Hepatocyte (in vitro differentiated cells): ENCODE data around the gene KCNIP3.
"Not testable (repeated sequence)": the region's sequence is repeated elsewhere in the genome, so short reads cannot be mapped to it uniquely, and the experiment has no call there.

Experiments
- CTCF ChIP-seq: fragments of 200-600 bp; sonication (generic); IDR thresholded peaks from 2 replicates; pipeline ENCODE4 v1.5.1; 2016; ENCODE audit warnings: antibody characterized with exemption, mild to moderate bottlenecking; ENCODE audit not compliant: poor library complexity
- EZH2 ChIP-seq: fragments of 200-600 bp; sonication (generic); IDR thresholded peaks from 2 replicates; pipeline ENCODE4 v1.6.1; 2016; ENCODE audit warnings: antibody characterized with exemption, mild to moderate bottlenecking, borderline replicate concordance

- not testable (repeated sequence) for TF ChIP-seq CTCF, EZH2
These were observed 58.3 kb downstream of the KCNIP3 start for GRCh38 chr2:95355486-95355885.
